ENCODE results near the gene PCDH18.

GRCh38 chr4:137471895-137472294 lies 60.4 kb downstream of the PCDH18 start:
- TF ChIP-seq RXRA (IDR thresholded peaks at IDR 0.05): no peak
- TF ChIP-seq, protein P1, sequence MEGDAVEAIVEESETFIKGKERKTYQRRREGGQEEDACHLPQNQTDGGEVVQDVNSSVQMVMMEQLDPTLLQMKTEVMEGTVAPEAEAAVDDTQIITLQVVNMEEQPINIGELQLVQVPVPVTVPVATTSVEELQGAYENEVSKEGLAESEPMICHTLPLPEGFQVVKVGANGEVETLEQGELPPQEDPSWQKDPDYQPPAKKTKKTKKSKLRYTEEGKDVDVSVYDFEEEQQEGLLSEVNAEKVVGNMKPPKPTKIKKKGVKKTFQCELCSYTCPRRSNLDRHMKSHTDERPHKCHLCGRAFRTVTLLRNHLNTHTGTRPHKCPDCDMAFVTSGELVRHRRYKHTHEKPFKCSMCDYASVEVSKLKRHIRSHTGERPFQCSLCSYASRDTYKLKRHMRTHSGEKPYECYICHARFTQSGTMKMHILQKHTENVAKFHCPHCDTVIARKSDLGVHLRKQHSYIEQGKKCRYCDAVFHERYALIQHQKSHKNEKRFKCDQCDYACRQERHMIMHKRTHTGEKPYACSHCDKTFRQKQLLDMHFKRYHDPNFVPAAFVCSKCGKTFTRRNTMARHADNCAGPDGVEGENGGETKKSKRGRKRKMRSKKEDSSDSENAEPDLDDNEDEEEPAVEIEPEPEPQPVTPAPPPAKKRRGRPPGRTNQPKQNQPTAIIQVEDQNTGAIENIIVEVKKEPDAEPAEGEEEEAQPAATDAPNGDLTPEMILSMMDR (IDR thresholded peaks at IDR 0.05; ENCODE audit: low read depth, low read length, missing input control): no peak

Data from liver (tissue), 3 donors.